Measurements from ENCODE around the gene SPINK8.
"Not testable (repeated sequence)": the region's sequence is repeated elsewhere in the genome, so short reads cannot be mapped to it uniquely, and the experiment has no call there.

The SPINK8 gene

DNA sequence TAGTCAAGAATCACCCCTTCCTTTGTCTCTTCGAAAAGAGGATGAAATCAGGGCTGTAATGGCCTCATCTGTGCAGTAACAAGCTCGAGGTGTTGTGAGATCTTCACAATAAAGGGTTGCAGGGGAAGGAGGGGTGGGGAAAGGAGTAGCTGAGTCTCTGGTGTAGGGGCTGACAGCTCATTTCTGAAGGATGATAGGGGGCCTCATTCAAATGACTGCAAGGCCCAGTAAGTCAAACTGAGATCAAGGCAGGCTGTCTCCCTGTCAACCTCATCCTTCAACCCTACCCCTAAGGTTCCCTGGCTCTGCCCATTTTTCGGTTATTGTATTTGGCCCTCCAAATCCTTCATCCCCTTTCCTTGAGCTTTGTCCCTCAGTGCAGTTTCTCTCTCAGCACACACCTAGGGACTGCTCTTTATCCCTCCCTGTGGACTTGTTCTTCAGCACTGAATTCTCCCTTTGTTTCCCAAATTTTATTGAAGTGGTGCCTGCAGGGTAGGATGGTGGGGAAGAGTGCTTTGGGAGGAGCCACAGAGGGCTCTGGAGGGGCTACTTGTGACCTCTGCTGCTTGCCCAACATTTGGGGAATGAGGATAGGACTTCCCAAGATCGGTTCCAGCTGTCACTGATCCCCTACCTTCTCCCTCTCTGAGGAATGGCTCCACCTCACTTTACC is 54.4 kb downstream of the SPINK8 start:
- no peak for DNase-seq (ENCODE audit: low read depth in 2 of 2)

DNA sequence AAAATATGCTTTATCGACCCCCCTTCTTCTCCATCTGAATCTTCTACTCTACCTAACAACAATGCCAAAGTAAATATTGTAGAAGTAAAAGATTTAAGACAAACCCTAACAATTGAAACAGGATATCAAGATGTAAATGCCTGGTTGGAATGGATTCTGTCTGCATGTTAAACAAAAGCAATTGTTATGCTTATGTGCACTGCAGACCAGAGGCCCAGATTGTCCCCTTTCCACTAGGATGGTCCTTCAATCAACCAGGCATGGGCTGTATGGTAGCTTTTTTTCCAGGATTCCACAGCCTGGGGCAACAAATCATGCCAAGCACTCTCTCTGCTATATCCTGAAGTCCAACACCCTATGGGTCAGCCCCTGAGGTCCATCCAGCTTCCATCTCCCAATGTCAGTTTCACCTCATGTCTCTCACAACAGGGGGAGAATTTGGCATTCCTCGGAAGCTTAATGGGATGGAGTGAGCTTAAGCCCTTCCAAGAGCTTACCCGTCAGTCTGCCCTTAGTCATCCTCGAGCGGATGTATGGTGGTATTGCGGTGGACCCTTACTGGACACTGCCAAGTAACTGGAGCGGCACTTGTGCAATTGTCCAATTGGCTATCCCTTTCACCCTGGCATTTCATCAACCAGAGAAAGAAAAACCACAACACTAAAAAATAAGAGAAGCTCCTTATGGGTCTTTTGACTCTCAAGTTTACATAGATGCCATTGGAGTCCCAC is 56.4 kb downstream of the SPINK8 start:
- no peak for DNase-seq (ENCODE audit: low read depth in 2 of 2)

DNA sequence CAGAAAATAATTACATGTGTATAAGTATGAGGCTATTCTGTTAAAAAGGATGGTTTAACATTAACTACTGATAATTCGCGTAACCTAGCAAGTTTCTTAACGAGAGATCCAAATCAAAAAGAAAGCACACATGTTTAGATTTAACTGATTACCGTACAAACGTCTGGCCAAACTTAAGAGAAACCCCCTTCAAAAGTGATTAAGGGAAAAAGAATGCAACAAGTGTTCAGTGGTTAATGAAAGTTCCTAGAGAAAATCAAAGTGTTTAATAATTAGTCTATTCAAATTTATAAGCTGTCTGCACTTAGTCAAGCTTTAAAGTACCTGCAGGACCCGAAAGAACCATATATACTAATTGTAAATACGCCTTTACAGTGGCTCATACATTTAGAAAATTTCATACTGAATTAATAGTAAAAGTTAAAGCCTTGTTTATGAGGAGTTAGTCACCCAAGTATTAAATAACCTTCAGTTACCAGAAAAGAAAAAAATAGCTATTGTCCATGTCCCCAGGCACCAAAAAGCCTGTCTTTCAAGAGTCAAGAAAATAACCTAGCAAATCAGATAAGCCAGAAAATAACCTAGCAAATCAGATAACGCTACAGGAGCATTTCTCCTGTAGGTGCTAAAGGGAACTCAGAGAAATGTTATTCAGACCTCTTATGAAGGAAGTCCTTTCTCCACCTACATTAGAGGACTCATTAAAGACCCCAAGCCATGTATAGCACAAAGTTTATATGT is 58.0 kb downstream of the SPINK8 start:
- DNase-seq (ENCODE audit: low read depth in 2 of 2) = no peak

DNA sequence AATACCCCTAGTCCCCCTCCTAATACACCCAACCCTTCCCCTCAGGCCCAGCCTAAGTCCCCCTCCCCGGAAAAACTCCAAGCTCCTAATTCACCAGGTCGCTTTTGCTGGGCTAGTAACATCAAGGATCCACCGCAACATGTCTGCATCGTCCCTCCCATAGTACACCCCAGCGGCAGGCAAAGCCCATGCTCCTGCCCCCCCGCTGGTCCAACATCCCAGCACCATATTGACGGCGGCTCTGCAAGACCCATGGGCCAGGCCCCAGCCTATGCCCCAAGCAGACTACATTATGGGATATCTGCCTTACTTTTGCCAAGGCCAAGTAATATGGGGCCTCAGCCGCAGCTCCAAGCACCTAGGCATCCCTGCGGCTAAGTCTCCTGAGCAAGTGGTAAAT is 59.0 kb downstream of the SPINK8 start:
- no peak for DNase-seq (ENCODE audit: low read depth in 2 of 2)

DNA sequence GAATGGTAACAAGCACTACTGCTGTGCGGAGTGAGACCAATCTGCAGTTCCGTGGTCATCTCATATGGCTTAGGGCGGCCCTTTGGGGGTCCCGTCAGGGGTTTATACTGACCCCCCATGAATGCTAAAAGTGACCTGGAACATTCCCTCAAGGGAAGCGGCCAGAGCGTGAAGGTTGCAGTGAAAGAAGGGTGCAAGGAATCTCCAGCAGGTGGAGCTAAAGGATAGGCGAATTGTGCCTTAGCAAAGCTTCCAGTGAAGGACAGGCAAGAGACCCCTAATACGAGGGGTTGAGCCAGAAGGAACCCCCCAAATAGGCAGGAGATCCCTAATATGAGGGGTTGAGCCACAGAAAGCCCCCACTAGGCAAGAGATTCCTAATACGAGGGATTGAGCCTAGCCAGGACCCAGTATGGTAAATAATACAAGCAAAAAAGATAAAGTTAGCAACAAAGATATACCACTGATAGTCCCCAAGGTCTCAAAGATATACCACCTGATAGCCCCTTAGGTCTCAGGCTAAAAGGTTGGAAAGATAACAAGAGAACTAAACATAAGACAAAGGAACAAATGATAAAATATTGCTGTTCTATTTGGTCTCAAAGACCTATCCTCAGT is 59.8 kb downstream of the SPINK8 start:
- DNase-seq (ENCODE audit: low read depth in 2 of 2) = peak; percentile 10 to 13

DNA sequence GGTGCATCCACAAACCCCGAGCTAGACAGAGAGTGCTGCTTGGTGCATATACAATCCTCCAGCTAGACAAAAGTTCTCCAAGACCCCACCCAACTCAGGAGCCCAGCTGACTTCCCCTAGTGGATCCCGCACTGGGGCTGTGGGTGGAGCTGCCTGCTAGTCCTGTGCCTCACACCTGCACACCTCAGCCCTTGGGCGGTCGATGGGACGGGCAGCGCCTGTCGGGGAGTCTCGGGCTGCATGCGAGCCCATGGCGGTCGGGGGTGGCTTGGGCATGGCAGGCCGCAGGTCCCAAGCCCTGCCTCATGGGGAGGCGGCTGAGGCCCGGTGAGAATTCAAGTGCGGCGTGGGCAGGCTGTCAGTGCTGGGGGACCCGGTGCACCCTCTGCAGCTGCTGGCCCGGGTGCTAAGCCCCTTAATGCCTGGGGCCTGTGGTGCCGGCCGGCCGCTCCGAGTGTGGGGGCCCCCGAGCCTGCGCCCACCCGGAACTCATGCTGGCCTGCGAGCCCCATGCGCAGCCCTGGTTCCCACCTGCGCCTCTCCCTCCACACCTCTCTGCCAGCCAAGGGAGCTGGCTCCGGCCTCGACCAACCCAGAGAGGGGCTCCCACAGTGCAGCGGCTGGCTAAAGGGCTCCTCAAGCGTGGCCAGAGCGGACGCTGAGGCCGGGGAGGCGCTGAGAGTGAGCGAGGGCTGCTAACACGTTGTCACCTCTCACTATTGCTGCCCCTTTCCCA is 61.5 kb downstream of the SPINK8 start:
- DNase-seq (ENCODE audit: low read depth in 2 of 2) = no peak

DNA sequence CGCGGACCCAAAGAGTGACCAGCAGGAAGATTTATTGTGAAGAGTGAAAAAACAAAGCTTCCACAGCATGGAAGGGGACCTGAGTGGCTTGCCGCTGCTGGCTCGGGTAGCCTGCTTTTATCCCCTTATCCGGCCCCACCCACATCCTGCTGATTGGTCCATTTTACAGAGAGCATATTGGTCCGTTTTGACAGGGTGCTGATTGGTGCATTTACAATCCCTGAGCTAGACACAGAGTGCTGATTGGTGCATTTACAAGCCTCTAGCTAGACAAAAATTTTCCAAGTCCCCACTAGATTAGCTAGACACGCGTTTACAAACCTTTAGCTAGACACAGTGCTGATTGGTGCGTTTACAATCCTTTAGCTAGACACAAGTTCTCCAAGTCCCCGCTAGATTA is 62.2 kb downstream of the SPINK8 start:
- DNase-seq (ENCODE audit: low read depth in 2 of 2) = not testable (repeated sequence)

DNA sequence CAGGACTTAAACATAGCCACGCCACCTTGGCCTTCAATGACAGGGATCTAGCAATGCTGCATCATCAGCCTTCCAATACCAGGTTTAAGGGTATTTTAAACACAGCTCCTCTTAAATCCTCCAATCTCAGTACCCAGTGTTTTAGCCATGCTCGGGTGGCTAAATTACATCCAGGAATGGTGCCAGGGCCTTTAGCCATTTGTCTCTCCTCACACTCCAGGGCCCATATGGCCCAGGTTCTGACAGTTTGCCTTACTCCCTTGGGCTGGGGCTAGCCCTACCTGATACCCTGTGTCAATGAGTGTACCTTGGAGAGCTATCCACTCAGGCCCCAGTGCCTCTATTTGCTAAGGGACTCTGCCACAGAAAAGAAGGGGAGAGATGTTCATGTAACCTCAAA is 63.2 kb downstream of the SPINK8 start:
- DNase-seq (ENCODE audit: low read depth in 2 of 2) = no peak

DNA sequence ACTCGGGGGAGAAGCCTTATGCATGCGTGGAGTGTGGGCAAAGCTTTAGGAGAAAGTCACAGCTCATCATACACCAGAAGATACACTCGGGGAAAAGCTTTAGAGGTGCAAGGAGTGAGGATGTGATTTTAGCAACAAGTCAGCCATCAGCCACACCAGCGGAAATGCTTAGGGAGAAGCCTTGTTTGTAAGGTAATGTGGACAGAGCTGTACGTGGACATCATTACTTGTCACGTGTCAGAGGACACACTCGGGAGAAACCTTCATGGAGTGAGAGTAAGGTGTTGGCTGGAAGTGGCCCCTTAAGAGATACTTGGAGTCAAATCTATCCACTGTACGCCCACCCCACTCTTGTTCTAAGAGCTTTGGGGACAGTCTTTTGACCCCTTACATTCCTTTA is 63.9 kb downstream of the SPINK8 start:
- DNase-seq (ENCODE audit: low read depth in 2 of 2) = no peak

DNA sequence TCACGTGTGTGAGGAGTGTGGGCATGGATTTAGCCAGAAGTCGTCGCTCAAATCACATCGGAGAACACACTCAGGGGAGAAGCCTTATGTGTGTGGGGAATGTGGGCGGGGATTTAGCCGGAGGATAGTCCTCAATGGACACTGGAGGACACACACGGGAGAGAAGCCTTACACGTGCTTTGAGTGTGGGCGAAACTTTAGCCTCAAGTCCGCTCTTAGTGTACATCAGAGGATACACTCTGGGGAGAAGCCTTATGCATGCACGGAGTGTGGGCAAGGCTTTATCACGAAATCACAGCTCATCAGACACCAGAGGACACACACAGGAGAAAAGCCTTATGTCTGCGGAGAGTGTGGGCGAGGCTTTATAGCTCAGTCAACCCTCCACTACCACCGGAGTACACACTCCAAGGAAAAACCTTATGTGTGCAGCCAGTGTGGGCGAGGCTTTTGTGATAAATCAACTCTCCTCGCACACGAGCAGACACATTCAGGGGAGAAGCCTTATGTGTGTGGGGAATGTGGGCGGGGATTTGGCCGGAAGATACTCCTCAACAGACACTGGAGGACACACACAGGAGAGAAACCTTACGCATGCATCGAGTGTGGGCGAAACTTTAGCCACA is 64.4 kb downstream of the SPINK8 start:
- no peak for DNase-seq (ENCODE audit: low read depth in 2 of 2)

DNA sequence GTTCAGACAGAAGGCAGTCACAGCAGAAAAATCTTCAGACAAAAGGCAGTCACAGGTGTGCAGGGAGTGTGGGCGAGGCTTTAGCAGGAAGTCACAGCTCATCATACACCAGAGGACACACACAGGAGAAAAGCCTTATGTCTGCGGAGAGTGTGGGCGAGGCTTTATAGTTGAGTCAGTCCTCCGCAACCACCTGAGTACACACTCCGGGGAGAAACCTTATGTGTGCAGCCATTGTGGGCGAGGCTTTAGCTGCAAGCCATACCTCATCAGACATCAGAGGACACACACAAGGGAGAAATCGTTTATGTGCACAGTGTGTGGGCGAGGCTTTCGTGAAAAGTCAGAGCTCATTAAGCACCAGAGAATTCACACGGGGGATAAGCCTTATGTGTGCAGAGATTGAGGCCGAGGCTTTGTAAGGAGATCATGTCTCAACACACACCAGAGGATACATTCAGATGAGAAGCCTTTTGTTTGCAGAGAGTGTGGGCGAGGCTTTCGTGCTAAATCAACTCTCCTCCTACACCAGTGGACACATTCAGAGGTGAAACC is 65.0 kb downstream of the SPINK8 start:
- DNase-seq (ENCODE audit: low read depth in 2 of 2) = no peak

DNA sequence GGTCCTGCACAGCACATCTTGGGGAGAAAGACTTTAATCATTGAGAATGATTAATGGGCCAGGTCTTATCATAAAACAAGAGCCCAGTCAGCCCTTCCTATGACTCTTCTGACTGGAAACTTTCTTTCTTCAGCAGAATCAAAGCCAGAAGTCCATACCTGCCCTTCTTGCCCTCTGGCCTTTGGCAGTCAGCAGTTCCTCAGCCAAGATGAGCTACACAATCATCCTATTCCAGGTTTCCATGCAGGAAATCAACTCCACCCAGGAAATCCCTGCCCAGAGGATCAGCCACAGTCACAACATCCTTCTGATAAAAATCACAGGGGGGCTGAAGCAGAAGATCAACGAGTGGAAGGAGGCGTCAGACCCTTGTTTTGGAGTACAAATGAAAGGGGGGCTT is 65.7 kb downstream of the SPINK8 start:
- no peak for DNase-seq (ENCODE audit: low read depth in 2 of 2)

DNA sequence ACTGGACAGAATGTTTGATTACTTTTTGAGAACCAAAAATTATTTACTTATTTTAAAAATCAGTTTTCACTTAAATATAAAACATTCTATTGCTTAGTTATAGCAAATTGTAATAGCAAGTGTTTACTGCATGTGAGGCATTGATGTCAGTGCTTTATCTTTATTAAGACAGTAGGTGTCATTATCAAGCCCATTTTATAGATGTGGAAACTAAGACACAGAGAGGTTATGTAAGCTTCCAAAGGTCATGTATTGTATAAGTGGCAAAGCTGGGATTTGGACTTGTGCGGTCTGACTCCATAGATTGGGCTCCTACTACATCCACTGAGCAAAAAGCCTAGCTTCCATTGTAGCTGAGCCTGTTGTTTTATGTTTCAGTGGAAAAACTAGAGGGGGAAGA is 74.9 kb downstream of the SPINK8 start:
- DNase-seq (ENCODE audit: low read depth in 2 of 2) = no peak
